ENCODE data around the gene TIMP3.

The TIMP3 gene

DNA sequence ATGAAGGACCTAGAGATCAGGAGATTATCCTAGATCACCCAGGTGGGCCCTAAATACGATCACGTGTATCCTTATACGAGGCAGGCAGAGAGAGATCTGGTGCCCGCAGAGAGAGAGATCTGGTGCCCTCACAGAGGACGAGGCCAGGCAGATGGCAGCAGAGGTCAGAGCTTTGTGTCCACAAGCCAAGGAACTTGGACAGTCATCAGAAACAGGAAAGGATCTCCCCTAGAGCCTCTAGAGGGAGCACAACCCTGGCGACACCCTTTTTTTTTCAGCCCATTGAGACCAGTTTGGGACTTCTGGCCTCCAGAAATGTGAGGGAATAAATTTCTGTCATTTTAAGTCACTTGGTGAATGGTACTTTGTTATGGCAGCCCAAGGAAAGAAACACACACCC, 25.5 kb upstream of the TIMP3 start:
- Mint-ChIP-seq H3K27me3 (peaks cover 5% of the 10 kb centered on the region), H3K9me3 (peaks cover 1% of the 10 kb centered on the region), H3K4me3 (no peak overlapping the region), H3K36me3 (no peaks in the 10 kb centered on the region), H3K4me1 (no peaks in the 10 kb centered on the region), H3K27ac (no peak overlapping the region)
- DNase-seq (ENCODE audit: low spot score in 2 of 2) (no peak), ATAC-seq (ENCODE audit: low read depth) (no peak)

DNA sequence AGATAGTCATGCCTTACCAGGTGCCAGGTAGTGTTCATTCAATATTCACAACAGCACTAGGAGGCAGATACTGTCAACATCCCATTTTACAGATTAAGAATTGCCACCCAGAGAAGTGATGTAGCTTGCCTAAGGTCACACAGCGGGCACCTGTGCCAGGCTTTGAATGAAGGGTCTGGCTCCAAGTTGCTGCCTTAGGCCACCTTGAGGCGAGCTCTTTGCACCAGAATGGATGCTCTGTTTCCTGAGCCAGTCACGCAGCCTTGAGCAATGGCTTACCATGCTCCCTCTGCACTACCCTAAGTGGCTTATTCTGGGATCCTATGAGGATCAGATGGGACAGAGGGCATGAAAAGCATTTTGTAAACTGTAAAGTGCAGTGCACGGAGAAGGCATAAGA, 25.1 kb upstream of the TIMP3 start:
- H3K4me3 Mint-ChIP-seq: no peak overlapping the region
- no peak overlapping the region for H3K27ac Mint-ChIP-seq
- peaks cover 1% of the 10 kb centered on the region for H3K9me3 Mint-ChIP-seq
- no peaks in the 10 kb centered on the region for H3K36me3 Mint-ChIP-seq
- DNase-seq (ENCODE audit: low spot score in 2 of 2) (no peak), ATAC-seq (ENCODE audit: low read depth) (no peak)
- H3K27me3 Mint-ChIP-seq: peaks cover 5% of the 10 kb centered on the region
- no peaks in the 10 kb centered on the region for H3K4me1 Mint-ChIP-seq

- Mint-ChIP-seq H3K36me3 (no peaks in the 10 kb centered on the region), H3K9me3 (peaks cover 1% of the 10 kb centered on the region), H3K27me3 (peaks cover 4% of the 10 kb centered on the region), H3K4me3 (no peak overlapping the region), H3K27ac (no peak overlapping the region), H3K4me1 (no peaks in the 10 kb centered on the region)
- ATAC-seq (ENCODE audit: low read depth) (no peak), DNase-seq (ENCODE audit: low spot score in 2 of 2) (no peak)
Observed at GRCh38 chr22:32776802-32777201, 24.7 kb upstream of the TIMP3 start.

- DNase-seq (ENCODE audit: low spot score in 2 of 2) (no peak), ATAC-seq (ENCODE audit: low read depth) (no peak)
- Mint-ChIP-seq H3K4me3 (no peak overlapping the region), H3K4me1 (no peaks in the 10 kb centered on the region), H3K36me3 (no peaks in the 10 kb centered on the region), H3K27ac (no peak overlapping the region), H3K9me3 (peaks cover 1% of the 10 kb centered on the region), H3K27me3 (peaks cover 4% of the 10 kb centered on the region)
Observed at GRCh38 chr22:32777987-32778386, 23.5 kb upstream of the TIMP3 start.

DNA sequence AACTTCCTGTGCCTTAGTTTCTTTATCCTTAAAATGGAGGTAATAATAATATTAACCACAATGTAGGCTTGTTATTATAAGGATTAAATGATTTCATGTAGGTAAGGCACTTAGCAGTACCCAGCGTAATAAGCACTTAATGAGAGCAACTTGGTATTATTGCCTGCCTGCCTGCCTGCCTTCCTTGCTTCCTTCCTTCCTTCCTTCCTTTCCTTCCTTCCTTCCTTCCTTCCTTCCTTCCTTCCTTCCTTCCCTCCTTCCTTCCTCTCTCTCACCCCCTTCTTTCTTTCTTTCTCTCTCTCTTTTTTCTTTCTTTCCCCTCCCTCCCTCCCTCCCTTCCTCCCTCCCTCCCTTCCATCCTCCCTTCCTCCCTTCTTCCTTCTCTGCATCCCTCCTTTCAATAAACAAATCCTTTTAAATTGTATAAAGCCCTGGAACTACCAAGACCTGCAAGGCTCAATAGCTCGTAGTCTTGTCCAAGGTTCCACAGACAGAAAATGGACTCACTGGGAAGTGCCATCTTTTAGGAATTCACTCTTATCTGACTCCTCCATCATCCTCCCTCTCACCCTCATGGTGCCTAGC, 20.7 kb upstream of the TIMP3 start:
- H3K4me3 Mint-ChIP-seq: no peak overlapping the region

GRCh38 chr22:32781695-32782094, 19.8 kb upstream of the TIMP3 start:
- ATAC-seq (ENCODE audit: low read depth): no peak
- Mint-ChIP-seq H3K4me1 (no peaks in the 10 kb centered on the region), H3K36me3 (no peaks in the 10 kb centered on the region), H3K4me3 (no peak overlapping the region), H3K27me3 (peaks cover 5% of the 10 kb centered on the region), H3K9me3 (no peaks in the 10 kb centered on the region), H3K27ac (no peak overlapping the region)
- no peak for DNase-seq (ENCODE audit: low spot score in 2 of 2)

More for the DNA sequence above, 20.7 kb upstream of the TIMP3 start:
- H3K27ac Mint-ChIP-seq: no peak overlapping the region
- DNase-seq (ENCODE audit: low spot score in 2 of 2): no peak
- H3K27me3 Mint-ChIP-seq: peaks cover 5% of the 10 kb centered on the region
- no peaks in the 10 kb centered on the region for H3K36me3 Mint-ChIP-seq
- no peak for ATAC-seq (ENCODE audit: low read depth)
- H3K9me3 Mint-ChIP-seq: no peaks in the 10 kb centered on the region
- H3K4me1 Mint-ChIP-seq: no peaks in the 10 kb centered on the region

- DNase-seq (ENCODE audit: low spot score in 2 of 2) (no peak), ATAC-seq (ENCODE audit: low read depth) (no peak)
- no peaks in the 10 kb centered on the region for H3K36me3 Mint-ChIP-seq
- H3K27ac Mint-ChIP-seq: no peak overlapping the region
- H3K4me3 Mint-ChIP-seq: no peak overlapping the region
- no peaks in the 10 kb centered on the region for H3K9me3 Mint-ChIP-seq
- no peaks in the 10 kb centered on the region for H3K4me1 Mint-ChIP-seq
- H3K27me3 Mint-ChIP-seq: peaks cover 7% of the 10 kb centered on the region
Observed at GRCh38 chr22:32785321-32786026, 16.0 kb upstream of the TIMP3 start.

- DNase-seq (ENCODE audit: low spot score in 2 of 2) (no peak), ATAC-seq (ENCODE audit: low read depth) (no peak)
- H3K9me3 Mint-ChIP-seq: no peaks in the 10 kb centered on the region
- H3K36me3 Mint-ChIP-seq: no peaks in the 10 kb centered on the region
- H3K27me3 Mint-ChIP-seq: peaks cover 9% of the 10 kb centered on the region
- H3K4me1 Mint-ChIP-seq: no peaks in the 10 kb centered on the region
- H3K27ac Mint-ChIP-seq: no peak overlapping the region
- H3K4me3 Mint-ChIP-seq: no peak overlapping the region
Observed at GRCh38 chr22:32786027-32786418, 15.5 kb upstream of the TIMP3 start.

- no peak for DNase-seq (ENCODE audit: low spot score in 2 of 2)
- Mint-ChIP-seq H3K27me3 (peaks cover 9% of the 10 kb centered on the region), H3K4me1 (no peaks in the 10 kb centered on the region)
Observed at GRCh38 chr22:32788904-32789624, 12.4 kb upstream of the TIMP3 start.

GRCh38 chr22:32789797-32790620, 11.5 kb upstream of the TIMP3 start:
- Mint-ChIP-seq H3K9me3 (no peaks in the 10 kb centered on the region), H3K4me3 (no peak overlapping the region), H3K36me3 (no peaks in the 10 kb centered on the region), H3K4me1 (no peaks in the 10 kb centered on the region), H3K27ac (no peak overlapping the region), H3K27me3 (peaks cover 7% of the 10 kb centered on the region)
- ATAC-seq (ENCODE audit: low read depth) (no peak), DNase-seq (ENCODE audit: low spot score in 2 of 2) (no peak)

More at GRCh38 chr22:32788904-32789624, 12.4 kb upstream of the TIMP3 start:
- no peak for ATAC-seq (ENCODE audit: low read depth)
- H3K27ac Mint-ChIP-seq: no peak overlapping the region
- no peak overlapping the region for H3K4me3 Mint-ChIP-seq
- no peaks in the 10 kb centered on the region for H3K36me3 Mint-ChIP-seq
- no peaks in the 10 kb centered on the region for H3K9me3 Mint-ChIP-seq

- H3K27ac Mint-ChIP-seq: no peak overlapping the region
Observed at GRCh38 chr22:32791056-32791455, 10.4 kb upstream of the TIMP3 start.

DNA sequence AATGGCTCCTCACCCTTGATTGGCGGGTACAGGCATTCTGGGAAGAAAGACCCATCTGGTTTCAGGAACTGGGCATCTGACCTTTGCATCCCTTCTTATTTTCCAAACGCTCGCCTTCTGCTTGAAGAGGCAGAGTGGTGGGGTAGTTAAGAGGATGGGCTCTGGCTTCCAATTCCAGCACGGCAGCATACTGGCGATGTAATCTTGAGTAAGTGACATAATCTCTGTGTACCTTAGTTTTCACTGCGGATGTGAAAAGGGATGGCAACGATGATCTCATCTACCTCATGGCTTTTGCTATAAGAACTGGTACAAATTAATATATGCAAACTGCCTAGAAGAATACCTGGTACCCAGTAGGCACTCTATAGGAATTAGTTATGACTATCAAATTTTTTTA, 10.0 kb upstream of the TIMP3 start:
- no peak overlapping the region for H3K4me3 Mint-ChIP-seq
- H3K36me3 Mint-ChIP-seq: no peaks in the 10 kb centered on the region
- H3K9me3 Mint-ChIP-seq: no peaks in the 10 kb centered on the region
- no peaks in the 10 kb centered on the region for H3K4me1 Mint-ChIP-seq
- H3K27ac Mint-ChIP-seq: no peak overlapping the region
- no peak for DNase-seq (ENCODE audit: low spot score in 2 of 2)
- H3K27me3 Mint-ChIP-seq: peaks cover 8% of the 10 kb centered on the region
- no peak for ATAC-seq (ENCODE audit: low read depth)

More at GRCh38 chr22:32791056-32791455, 10.4 kb upstream of the TIMP3 start:
- peaks cover 8% of the 10 kb centered on the region for H3K27me3 Mint-ChIP-seq
- no peaks in the 10 kb centered on the region for H3K9me3 Mint-ChIP-seq
- no peak for ATAC-seq (ENCODE audit: low read depth)
- H3K36me3 Mint-ChIP-seq: no peaks in the 10 kb centered on the region
- H3K4me1 Mint-ChIP-seq: no peaks in the 10 kb centered on the region
- no peak for DNase-seq (ENCODE audit: low spot score in 2 of 2)
- no peak overlapping the region for H3K4me3 Mint-ChIP-seq

GRCh38 chr22:32793589-32793988, 7.9 kb upstream of the TIMP3 start:
- Mint-ChIP-seq H3K4me1 (no peaks in the 10 kb centered on the region), H3K4me3 (no peak overlapping the region), H3K27ac (no peak overlapping the region), H3K9me3 (no peaks in the 10 kb centered on the region), H3K36me3 (no peaks in the 10 kb centered on the region), H3K27me3 (peaks cover 5% of the 10 kb centered on the region)
- ATAC-seq (ENCODE audit: low read depth) (no peak), DNase-seq (ENCODE audit: low spot score in 2 of 2) (no peak)
